ENCODE data around the gene IARS2. TPM values are rescaled to one million over a fixed set of nuclear protein-coding genes. Genes with fewer than 3 reads are reported as not detected.

Gene IARS2
- total RNA-seq, 1 donor from 2014 or later: 37.6 TPM

DNA sequence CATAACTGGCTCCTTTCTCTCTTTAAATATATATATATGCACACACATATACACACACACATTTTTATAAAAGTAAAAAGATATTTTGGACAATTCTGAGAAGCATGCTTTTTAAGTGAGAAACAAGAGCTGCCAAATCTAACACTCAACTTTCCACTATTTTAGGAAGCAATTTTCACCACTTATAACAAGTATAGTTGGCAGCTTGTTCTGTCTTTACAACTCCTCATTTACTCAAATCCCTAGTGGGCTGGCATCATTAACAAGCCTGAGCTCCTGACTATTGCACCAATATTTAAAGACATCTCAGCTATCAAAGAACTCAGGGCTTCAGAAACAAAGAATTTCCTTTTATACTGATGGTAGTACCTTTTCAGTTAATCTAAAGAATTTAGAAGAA, 101.8 kb downstream of the IARS2 start:
- no peaks in the 10 kb centered on the region for H3K27me3 ChIP-seq
- no peak overlapping the region for H3K4me3 ChIP-seq
- H3K36me3 ChIP-seq: peaks cover 0 to 48% of the 10 kb centered on the region in 2 donors
- no peak overlapping the region for H3K27ac ChIP-seq
- intact Hi-C loops (cut with DNase I): no loop called here
- TF ChIP-seq POLR2A (IDR thresholded peaks at IDR 0.05): no peak
- TF ChIP-seq, protein P1, sequence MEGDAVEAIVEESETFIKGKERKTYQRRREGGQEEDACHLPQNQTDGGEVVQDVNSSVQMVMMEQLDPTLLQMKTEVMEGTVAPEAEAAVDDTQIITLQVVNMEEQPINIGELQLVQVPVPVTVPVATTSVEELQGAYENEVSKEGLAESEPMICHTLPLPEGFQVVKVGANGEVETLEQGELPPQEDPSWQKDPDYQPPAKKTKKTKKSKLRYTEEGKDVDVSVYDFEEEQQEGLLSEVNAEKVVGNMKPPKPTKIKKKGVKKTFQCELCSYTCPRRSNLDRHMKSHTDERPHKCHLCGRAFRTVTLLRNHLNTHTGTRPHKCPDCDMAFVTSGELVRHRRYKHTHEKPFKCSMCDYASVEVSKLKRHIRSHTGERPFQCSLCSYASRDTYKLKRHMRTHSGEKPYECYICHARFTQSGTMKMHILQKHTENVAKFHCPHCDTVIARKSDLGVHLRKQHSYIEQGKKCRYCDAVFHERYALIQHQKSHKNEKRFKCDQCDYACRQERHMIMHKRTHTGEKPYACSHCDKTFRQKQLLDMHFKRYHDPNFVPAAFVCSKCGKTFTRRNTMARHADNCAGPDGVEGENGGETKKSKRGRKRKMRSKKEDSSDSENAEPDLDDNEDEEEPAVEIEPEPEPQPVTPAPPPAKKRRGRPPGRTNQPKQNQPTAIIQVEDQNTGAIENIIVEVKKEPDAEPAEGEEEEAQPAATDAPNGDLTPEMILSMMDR (IDR thresholded peaks at IDR 0.05): no peak
- no peak for TF ChIP-seq POLR2AphosphoS5 (IDR thresholded peaks at IDR 0.05; ENCODE audit: insufficient read depth in 1 of 2, low read depth in 1 of 2)
- DNase-seq (ENCODE audit: extremely low spot score in 2 of 2): no peak
- no peaks in the 10 kb centered on the region for H3K4me1 ChIP-seq
- H3K9me3 ChIP-seq: no peaks in the 10 kb centered on the region

MicroRNAs encoded within 50 kb of the gene (microRNA counts, 767-probe panel; counts per million panel counts)
- microRNA hsa-miR-194-5p (238 to 261 counts per million in 2 donors), microRNA hsa-miR-215 (238 to 261 counts per million in 2 donors)

Small RNA genes lying within 50 kb of the gene (microRNA-seq; reads per million reads assigned to microRNA genes)
- gene MIR194-1 (ENCODE audit: borderline number of aligned reads, borderline replicate concordance) (not detected), gene MIR215 (ENCODE audit: borderline number of aligned reads, borderline replicate concordance) (not detected)

Small RNA genes lying within 50 kb of the gene (small RNA-seq; reads per million reads assigned to genes)
- gene MIR194-1 (not detected), gene MIR215 (0.86 reads per million, percentile 8 among the genes with 10 or more reads in this experiment)

Other genes starting within 250 kb of the IARS2 start
- gene SLC30A10, start 165.6 kb upstream of the IARS2 start, total RNA-seq: 0.25 TPM
- gene EPRS1, start 47.6 kb upstream of the IARS2 start, total RNA-seq: 36.3 TPM
- gene BPNT1, start 4.3 kb upstream of the IARS2 start, total RNA-seq: 26.5 TPM
- 16.9 TPM for gene RAB3GAP2, start 178.3 kb downstream of the IARS2 start, total RNA-seq

All from vagina (tissue), 2 donors.